HG03159 (cell line): ENCODE results near the gene CD163.
"Not testable (repeated sequence)": the region's sequence is repeated elsewhere in the genome, so short reads cannot be mapped to it uniquely, and the experiment has no call there.

Experiments used
- ATAC-seq: cut with Tn5 transposase; IDR thresholded peaks from one replicate; pipeline ENCODE4 v1.9.1; 2021; ENCODE audit warnings: mild to moderate bottlenecking, moderate library complexity; ENCODE audit not compliant: unreplicated experiment

CD163 gene

GRCh38 chr12:7503686-7504415 is at the start of gene CD163:
CD163 (minus strand) TSS chr12:7503777; CDS start chr12:7503690, 87 bp downstream.
- no peak for ATAC-seq

- no peak for ATAC-seq
These were observed 39.2 kb upstream of the CD163 start for GRCh38 chr12:7542813-7543212.

- no peak for ATAC-seq
These were observed 38.5 kb upstream of the CD163 start for GRCh38 chr12:7542046-7542445.

- ATAC-seq, result no peak
These were observed 10.8 kb upstream of the CD163 start for GRCh38 chr12:7514416-7514815.

- no peak for ATAC-seq
These were observed 9.0 kb upstream of the CD163 start for GRCh38 chr12:7512553-7512952.

GRCh38 chr12:7509793-7510470 is 6.4 kb upstream of the CD163 start:
- not testable (repeated sequence) for ATAC-seq

GRCh38 chr12:7502612-7503011 is 965 bp downstream of the CD163 start:
- no peak for ATAC-seq

- no peak for ATAC-seq
These were observed 2.5 kb downstream of the CD163 start for GRCh38 chr12:7501031-7501588.

- no peak for ATAC-seq
These were observed 3.9 kb downstream of the CD163 start for GRCh38 chr12:7499636-7500035.

GRCh38 chr12:7498809-7499208 is 4.8 kb downstream of the CD163 start:
- ATAC-seq, result no peak

GRCh38 chr12:7497661-7498060 is 5.9 kb downstream of the CD163 start:
- no peak for ATAC-seq

GRCh38 chr12:7496451-7496850 is 7.1 kb downstream of the CD163 start:
- ATAC-seq, result no peak

GRCh38 chr12:7495136-7495535 is 8.4 kb downstream of the CD163 start:
- no peak for ATAC-seq

GRCh38 chr12:7493006-7493405 is 10.6 kb downstream of the CD163 start:
- ATAC-seq, result no peak

GRCh38 chr12:7486512-7486911 is 17.1 kb downstream of the CD163 start:
- no peak for ATAC-seq

- ATAC-seq, result no peak
These were observed 18.5 kb downstream of the CD163 start for GRCh38 chr12:7485095-7485494.

- ATAC-seq, result no peak
These were observed 20.2 kb downstream of the CD163 start for GRCh38 chr12:7483343-7483742.

- ATAC-seq, result no peak
These were observed 23.8 kb downstream of the CD163 start for GRCh38 chr12:7479771-7480170.

GRCh38 chr12:7472060-7472459 is 31.5 kb downstream of the CD163 start:
- ATAC-seq, result no peak

- peak; percentile 79 for ATAC-seq
These were observed 43.0 kb downstream of the CD163 start for GRCh38 chr12:7460375-7461259.

- ATAC-seq, result no peak
These were observed 43.6 kb downstream of the CD163 start for GRCh38 chr12:7459973-7460372.
